A549 (cell line): Measurements from ENCODE around the gene UBR7. TPM values are rescaled to one million over a fixed set of nuclear protein-coding genes. Genes with fewer than 3 reads are reported as not detected.
A peak's percentile ranks its signal among the peaks of the same experiment; 100 is the strongest.

Experiments
- ATAC-seq, 2 experiments: fragments of 200-7000 bp in 1 of 2; fragments of >200 bp in 1 of 2; cut with Nextera tagmentation in 1 of 2; cut with Tn5 transposase in 1 of 2; 3 replicates each; pipeline versions ENCODE4 v1.8.0 to v1.9.1; 2018 to 2020; ENCODE audit warnings: mild to moderate bottlenecking in 1 of 2, moderate library complexity in 1 of 2
- CTCF ChIA-PET: fragments of 300-600 bp; sonication (Branson Sonifier 250); formaldehyde crosslinking; extraction: SDS; loops from one replicate; lab custom pipeline; 2021; ENCODE audit warnings: antibody characterized with exemption, inconsistent platforms; lab: Yijun Ruan, JAX
- POLR2A ChIA-PET: fragments of 350-600 bp; formaldehyde crosslinking; extraction: SDS; loops from one replicate; lab custom pipeline; 2021; ENCODE audit warnings: antibody characterized with exemption, inconsistent platforms; lab: Yijun Ruan, JAX
- DNase-seq, 2 experiments: peaks; one replicate each; pipeline versions ENCODE4 v3.0.0 to v3.0.0-alpha.2; 2011 to 2016; ENCODE audit warnings: low read depth in 1 of 2, low spot score in 1 of 2
- FAIRE-seq: peaks from 2 replicates; lab custom pipeline; 2011; peaks lifted over from hg19 to GRCh38; lab: Jason Lieb, UNC
- H3K27ac ChIP-seq, 2 experiments: fragments of >200 bp; sonication (Bioruptor Twin); formaldehyde crosslinking; 3 replicates each; pipeline ENCODE4 v1.5.1; 2016 to 2017
- H3K4me1 ChIP-seq: fragments of >200 bp; sonication (Bioruptor Twin); formaldehyde crosslinking; 3 replicates; pipeline ENCODE4 v1.6.1; 2016
- H3K4me2 ChIP-seq: fragments of >200 bp; sonication (Bioruptor Twin); formaldehyde crosslinking; 3 replicates; pipeline ENCODE4 v1.6.1; 2016
- H3K4me3 ChIP-seq: fragments of >200 bp; sonication (Bioruptor Twin); formaldehyde crosslinking; 3 replicates; pipeline ENCODE4 v1.5.1; 2016
- H3K9me3 ChIP-seq: fragments of >200 bp; sonication (Bioruptor Twin); formaldehyde crosslinking; 3 replicates; pipeline ENCODE4 v1.6.1; 2016
- CBX8 ChIP-seq: fragments of 200-600 bp; sonication (generic); IDR thresholded peaks from 2 replicates; pipeline ENCODE4 v1.6.1; 2016
- CEBPB ChIP-seq, 2 experiments: fragments of >200 bp in 1 of 2; sonication (Bioruptor Twin) in 1 of 2; formaldehyde crosslinking in 1 of 2; IDR thresholded peaks; 2 replicates each; pipeline ENCODE4 v1.6.1; 2012 to 2016
- CHD4 ChIP-seq: fragments of 200-600 bp; sonication (generic); IDR thresholded peaks from 2 replicates; pipeline ENCODE4 v1.6.1; 2016; ENCODE audit warnings: antibody characterized with exemption, mild to moderate bottlenecking, borderline replicate concordance
- EP300 ChIP-seq, 2 experiments: fragments of >200 bp; sonication (Bioruptor Twin); formaldehyde crosslinking; IDR thresholded peaks; 2 replicates in 1 of 2; 3 replicates in 1 of 2; pipeline ENCODE4 v1.6.1; 2016 to 2017
- FOXS1 ChIP-seq: fragments of 250-450 bp; sonication (Bioruptor Pico); IDR thresholded peaks from 2 replicates; pipeline ENCODE4 v1.5.0; 2020; ENCODE audit warnings: mild to moderate bottlenecking, moderate library complexity
- HDAC2 ChIP-seq: fragments of 200-600 bp; sonication (generic); IDR thresholded peaks from 2 replicates; pipeline ENCODE4 v1.6.1; 2016
- HES2 ChIP-seq: fragments of >200 bp; sonication (Bioruptor Twin); formaldehyde crosslinking; IDR thresholded peaks from 2 replicates; pipeline ENCODE4 v1.6.1; 2016
- HEYL ChIP-seq: fragments of 250-450 bp; sonication (Bioruptor Pico); IDR thresholded peaks from 2 replicates; pipeline ENCODE4 v1.8.0; 2021; ENCODE audit warnings: mild to moderate bottlenecking, moderate library complexity
- KDM1A ChIP-seq: fragments of 200-600 bp; sonication (generic); IDR thresholded peaks from 2 replicates; pipeline ENCODE4 v1.6.1; 2016; ENCODE audit warnings: low read depth, mild to moderate bottlenecking
- MAFK ChIP-seq: fragments of 450-650 bp; IDR thresholded peaks from 2 replicates; pipeline ENCODE4 v1.6.1; 2014; ENCODE audit not compliant: partially characterized antibody
- MAX ChIP-seq: IDR thresholded peaks from 2 replicates; pipeline ENCODE4 v1.6.1; 2012
- NFE2L2 ChIP-seq: fragments of 150-350 bp; conservative IDR thresholded peaks from 2 replicates; pipeline ENCODE4 v1.6.1; 2014; ENCODE audit warnings: low read length
- NPAS2 ChIP-seq: fragments of 250-450 bp; sonication (Bioruptor Pico); IDR thresholded peaks from 2 replicates; pipeline ENCODE4 v1.8.0; 2022; ENCODE audit warnings: mild to moderate bottlenecking, moderate library complexity, borderline replicate concordance
- PBX3 ChIP-seq: IDR thresholded peaks from 2 replicates; pipeline ENCODE4 v1.6.1; 2012
- RFX5 ChIP-seq: fragments of 450-650 bp; IDR thresholded peaks from 2 replicates; pipeline ENCODE4 v1.7.1; 2014; ENCODE audit warnings: antibody characterized with exemption, mild to moderate bottlenecking, moderate library complexity
- SREBF2 ChIP-seq: fragments of 450-650 bp; IDR thresholded peaks from 2 replicates; pipeline ENCODE4 v1.6.1; 2014; ENCODE audit warnings: mild to moderate bottlenecking, moderate library complexity
- ZFP36 ChIP-seq: fragments of 450-650 bp; IDR thresholded peaks from 2 replicates; pipeline ENCODE4 v1.6.1; 2014; ENCODE audit warnings: borderline replicate concordance; ENCODE audit not compliant: partially characterized antibody
- WGBS: methylation state at CpG from one replicate; pipeline ENCODE4 v1.1.6; 2017; ENCODE audit errors: missing lambda C conversion rate; 5-methylcytosine and 5-hydroxymethylcytosine counted together
- polyA plus RNA-seq, 4 experiments: library from polyadenylated mRNA; depleted of rRNA in 3 of 4; stranded (reverse); fragments of >200 nt; fragmentation: RNase III in 1 of 4; extraction: RNeasy Plus Mini Kit Qiagen cat#74134 plus additional on column Dnase treatment in 1 of 4; gene quantifications; 2 replicates in 3 of 4; 3 replicates in 1 of 4; pipeline ENCODE4 v1.2.3, GENCODE V29; 2011 to 2017

Gene UBR7
- polyA plus RNA-seq, 2 of the 4 experiments (the other 2 are of a cell fraction) = 37.0 to 40.4 TPM

- Histone ChIP-seq H3K4me2 (peak overlapping the region; percentile 85), H3K4me1 (peaks cover 25% of the 10 kb centered on the region), H3K4me3 (peak overlapping the region; percentile 27), H3K27ac (peak overlapping the region; percentile 65 to 83)
- 23% methylated on average over 3 of the region's 3 CpGs for WGBS
- DNase-seq (no peak), ATAC-seq (peak; percentile 19 to 64; a peak in 4 of 6 replicates)
- ChIA-PET CTCF (interaction anchor here (1.3 to 2.2 kb wide), 3 partner anchors 9 to 33 kb away, joined by 3 to 6 read pairs (median 5); partner anchors contain the start of gene UBR7), POLR2A (interaction anchor here (1.9 kb wide), 2 partner anchors 9 to 34 kb away, joined by 7 to 10 read pairs; partner anchors contain the start of genes GON7 and UBR7)
- TF ChIP-seq RFX5 (no peak), PBX3 (no peak), CEBPB (IDR thresholded peaks at IDR 0.05) (0 out of 4 replicates have a peak, but pooled peaks of 1 of the 2 experiments have one; percentile 2)
- TF ChIP-seq, all 56 proteins: peak for 1
- FAIRE-seq = no peak
- no peaks in the 10 kb centered on the region for H3K9me3 ChIP-seq
Measured at GRCh38 chr14:93240678-93241000, 33.6 kb downstream of the UBR7 start.

- Histone ChIP-seq H3K9me3 (no peaks in the 10 kb centered on the region), H3K4me2 (no peak overlapping the region), H3K4me3 (no peak overlapping the region), H3K27ac (no peak overlapping the region), H3K4me1 (peaks cover 19% of the 10 kb centered on the region)
- POLR2A ChIA-PET = no interaction called here
- ATAC-seq = no peak
- FAIRE-seq = no peak
- WGBS = 71% methylated on average over 10 of the region's 10 CpGs
- no peak for DNase-seq
- CTCF ChIA-PET = no interaction called here
- no peak for TF ChIP-seq HES2
- no peak for TF ChIP-seq NPAS2 (CRISPR knock-in tag)
- no peak for TF ChIP-seq EP300 (IDR thresholded peaks at IDR 0.05)
- no peak for TF ChIP-seq CBX8
Measured at GRCh38 chr14:93245764-93246420, 38.8 kb downstream of the UBR7 start.

GRCh38 chr14:93246534-93246933 is 39.5 kb downstream of the UBR7 start:
- no peak overlapping the region for H3K4me2 ChIP-seq
- POLR2A ChIA-PET = no interaction called here
- CTCF ChIA-PET = no interaction called here
- DNase-seq (no peak), ATAC-seq (no peak), FAIRE-seq (no peak)
- H3K9me3 ChIP-seq = no peaks in the 10 kb centered on the region
- TF ChIP-seq MAX (no peak), CHD4 (no peak), KDM1A (no peak), FOXS1 (CRISPR knock-in tag) (no peak), HDAC2 (no peak), SREBF2 (no peak), MAFK (no peak), ZFP36 (no peak), HEYL (CRISPR knock-in tag) (no peak), NFE2L2 (no peak), PBX3 (no peak)
- peaks cover 12% of the 10 kb centered on the region for H3K4me1 ChIP-seq
- H3K4me3 ChIP-seq = no peak overlapping the region
- no peak overlapping the region for H3K27ac ChIP-seq
